ENCODE measurements around the gene MTG2. TPM values are rescaled to one million over a fixed set of nuclear protein-coding genes. Genes with fewer than 3 reads are reported as not detected.

Gene MTG2
- total RNA-seq, 1 experiment from 2014 or later, result 110 TPM

DNA sequence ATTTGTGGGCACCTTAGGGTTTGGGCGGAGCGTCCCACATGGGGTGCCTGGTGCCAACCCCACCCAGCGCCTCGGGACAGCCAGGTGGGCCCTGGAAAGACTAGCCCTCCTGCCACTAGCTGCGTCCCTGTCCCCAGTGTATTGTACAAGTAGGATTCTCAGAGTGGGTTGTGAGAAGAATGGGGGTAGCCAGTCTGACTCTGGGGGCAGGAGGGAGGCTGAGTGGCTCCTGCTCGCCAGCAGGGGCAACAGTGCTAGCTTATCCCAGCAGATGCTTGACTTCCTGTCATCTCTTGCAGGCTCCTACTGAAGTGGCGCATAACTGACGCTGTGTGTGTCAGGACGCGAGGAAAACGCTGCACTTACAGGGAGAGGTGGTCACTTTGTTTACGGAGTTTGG lies 49.0 kb upstream of the MTG2 start:
- TF ChIP-seq, protein P1, sequence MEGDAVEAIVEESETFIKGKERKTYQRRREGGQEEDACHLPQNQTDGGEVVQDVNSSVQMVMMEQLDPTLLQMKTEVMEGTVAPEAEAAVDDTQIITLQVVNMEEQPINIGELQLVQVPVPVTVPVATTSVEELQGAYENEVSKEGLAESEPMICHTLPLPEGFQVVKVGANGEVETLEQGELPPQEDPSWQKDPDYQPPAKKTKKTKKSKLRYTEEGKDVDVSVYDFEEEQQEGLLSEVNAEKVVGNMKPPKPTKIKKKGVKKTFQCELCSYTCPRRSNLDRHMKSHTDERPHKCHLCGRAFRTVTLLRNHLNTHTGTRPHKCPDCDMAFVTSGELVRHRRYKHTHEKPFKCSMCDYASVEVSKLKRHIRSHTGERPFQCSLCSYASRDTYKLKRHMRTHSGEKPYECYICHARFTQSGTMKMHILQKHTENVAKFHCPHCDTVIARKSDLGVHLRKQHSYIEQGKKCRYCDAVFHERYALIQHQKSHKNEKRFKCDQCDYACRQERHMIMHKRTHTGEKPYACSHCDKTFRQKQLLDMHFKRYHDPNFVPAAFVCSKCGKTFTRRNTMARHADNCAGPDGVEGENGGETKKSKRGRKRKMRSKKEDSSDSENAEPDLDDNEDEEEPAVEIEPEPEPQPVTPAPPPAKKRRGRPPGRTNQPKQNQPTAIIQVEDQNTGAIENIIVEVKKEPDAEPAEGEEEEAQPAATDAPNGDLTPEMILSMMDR (IDR thresholded peaks at IDR 0.05; ENCODE audit: insufficient read depth in 1 of 2, low read depth in 1 of 2, low read length in 1 of 2, severe bottlenecking in 1 of 2, unreplicated experiment in 1 of 2), result peak; percentile 24 to 47
- DNase-seq, result no peak
- Mint-ChIP-seq H3K36me3 (ENCODE audit: insufficient read depth, unreplicated experiment) (peaks cover 95% of the 10 kb centered on the region), H3K27ac (ENCODE audit: unreplicated experiment) (peak overlapping the region; percentile 3), H3K4me1 (ENCODE audit: low read depth, unreplicated experiment) (no peaks in the 10 kb centered on the region), H3K4me3 (ENCODE audit: unreplicated experiment) (no peak overlapping the region), H3K9me3 (ENCODE audit: unreplicated experiment) (no peaks in the 10 kb centered on the region), H3K27me3 (ENCODE audit: insufficient read depth, unreplicated experiment) (no peaks in the 10 kb centered on the region)
- Histone ChIP-seq H3K9me3 (no peaks in the 10 kb centered on the region), H3K4me3 (ENCODE audit: low read depth, low read length) (no peak overlapping the region), H3K27me3 (replicated peaks; ENCODE audit: control insufficient read depth, insufficient read depth, low read length) (no peaks in the 10 kb centered on the region), H3K4me1 (no peaks in the 10 kb centered on the region), H3K36me3 (ENCODE audit: control insufficient read depth, insufficient read depth, low read length) (peaks cover 17% of the 10 kb centered on the region)
- ChIA-PET POLR2A (interaction anchor here (0.5 kb wide), 1 partner anchor 43 kb away, joined by 3 read pairs; no protein-coding TSS in a partner anchor), CTCF (interaction anchor here (0.6 to 1.0 kb wide), 3 partner anchors 12 to 73 kb away, joined by 3 to 4 read pairs (median 3); no protein-coding TSS in a partner anchor)
- intact Hi-C loops (cut with micrococcal nuclease; ENCODE audit: unreplicated experiment), result no loop called here
- no TSS peak for BruUV-seq (replicated peaks)

DNA sequence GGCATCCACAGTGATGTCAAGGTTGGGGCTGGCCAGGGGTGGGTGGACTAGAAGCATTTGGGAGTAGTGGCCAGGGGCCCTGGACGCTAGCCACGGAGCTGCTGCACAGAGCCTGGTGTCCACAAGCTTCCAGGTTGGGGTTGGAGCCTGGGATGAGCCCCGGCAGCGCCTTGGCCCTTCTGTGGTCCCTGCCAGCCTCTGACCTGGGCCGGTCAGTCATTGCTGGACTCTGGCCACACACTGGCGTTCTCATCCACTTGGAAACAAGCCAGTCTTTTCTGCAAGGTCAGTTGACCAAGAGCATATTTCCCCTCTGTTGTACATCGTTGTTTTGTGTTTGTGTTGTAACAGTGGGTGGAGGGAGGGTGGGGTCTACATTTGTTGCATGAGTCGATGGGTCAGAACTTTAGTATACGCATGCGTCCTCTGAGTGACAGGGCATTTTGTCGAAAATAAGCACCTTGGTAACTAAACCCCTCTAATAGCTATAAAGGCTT lies 48.0 kb upstream of the MTG2 start:
- ChIA-PET CTCF (interaction anchor here (1.0 to 2.2 kb wide), 3 partner anchors 69 to 124 kb away, joined by 3 to 22 read pairs (median 8); partner anchors contain the start of gene TAF4), POLR2A (interaction anchor here (0.6 kb wide), 1 partner anchor 8 kb away, joined by 3 read pairs; no protein-coding TSS in a partner anchor)
- H3K9me3 ChIP-seq, result no peaks in the 10 kb centered on the region
- Mint-ChIP-seq H3K27ac (ENCODE audit: unreplicated experiment) (no peak overlapping the region), H3K4me1 (ENCODE audit: low read depth, unreplicated experiment) (no peaks in the 10 kb centered on the region), H3K36me3 (ENCODE audit: insufficient read depth, unreplicated experiment) (peaks cover 98% of the 10 kb centered on the region), H3K9me3 (ENCODE audit: unreplicated experiment) (no peaks in the 10 kb centered on the region), H3K4me3 (ENCODE audit: unreplicated experiment) (no peak overlapping the region), H3K27me3 (ENCODE audit: insufficient read depth, unreplicated experiment) (no peaks in the 10 kb centered on the region)
- TSS peak; percentile 20 for BruUV-seq (replicated peaks)
- H3K4me3 ChIP-seq (ENCODE audit: low read depth, low read length), result no peak overlapping the region
- no peaks in the 10 kb centered on the region for H3K4me1 ChIP-seq
- no peaks in the 10 kb centered on the region for H3K27me3 ChIP-seq (replicated peaks; ENCODE audit: control insufficient read depth, insufficient read depth, low read length)
- intact Hi-C loops (cut with micrococcal nuclease; ENCODE audit: unreplicated experiment), result no loop called here
- TF ChIP-seq, protein P1 (IDR thresholded peaks at IDR 0.05; ENCODE audit: insufficient read depth in 1 of 2, low read depth in 1 of 2, low read length in 1 of 2, severe bottlenecking in 1 of 2, unreplicated experiment in 1 of 2), result no peak
- DNase-seq, result no peak
- H3K36me3 ChIP-seq (ENCODE audit: control insufficient read depth, insufficient read depth, low read length), result peaks cover 19% of the 10 kb centered on the region

DNA sequence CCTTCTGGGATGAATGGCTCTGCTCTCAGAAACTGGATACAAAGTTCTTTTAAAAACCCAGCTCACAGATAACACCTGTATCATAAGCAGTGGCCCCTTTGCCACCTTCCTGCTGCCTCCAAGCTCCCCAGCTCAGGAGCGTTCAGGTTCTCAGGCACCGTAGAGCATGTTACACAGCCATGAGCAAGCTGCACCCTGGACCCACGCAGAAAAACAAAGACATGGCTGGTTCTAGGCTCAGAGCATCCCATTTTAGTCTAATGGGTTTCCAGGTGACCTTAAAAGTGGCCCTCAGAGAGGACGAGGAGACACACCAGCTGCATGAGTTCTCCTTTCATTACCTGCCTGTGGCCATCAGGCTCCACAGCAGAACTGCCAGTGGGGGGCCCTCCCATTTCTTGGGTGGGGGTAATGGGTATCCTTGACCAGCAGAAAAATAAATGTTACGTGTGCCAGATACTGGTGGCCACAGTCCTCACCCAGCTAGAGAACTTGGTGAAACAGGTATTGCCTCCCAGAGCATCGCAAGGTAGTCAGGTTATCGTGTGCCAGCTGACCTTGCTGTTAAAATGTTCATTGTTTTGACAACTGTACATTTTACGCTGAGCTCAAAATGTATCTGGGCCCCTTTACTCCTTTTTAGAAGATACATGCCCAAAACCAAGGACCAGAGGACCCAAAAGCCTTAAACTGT lies 47.1 kb upstream of the MTG2 start:
- Histone ChIP-seq H3K4me3 (ENCODE audit: low read depth, low read length) (no peak overlapping the region), H3K27me3 (replicated peaks; ENCODE audit: control insufficient read depth, insufficient read depth, low read length) (no peaks in the 10 kb centered on the region), H3K9me3 (no peaks in the 10 kb centered on the region), H3K36me3 (ENCODE audit: control insufficient read depth, insufficient read depth, low read length) (peaks cover 20% of the 10 kb centered on the region), H3K4me1 (peaks cover 2% of the 10 kb centered on the region; the same call in 1 of the 2 replicates)
- no peaks in the 10 kb centered on the region for H3K27me3 Mint-ChIP-seq (ENCODE audit: insufficient read depth, unreplicated experiment)
- TF ChIP-seq, protein P1 (IDR thresholded peaks at IDR 0.05; ENCODE audit: insufficient read depth in 1 of 2, low read depth in 1 of 2, low read length in 1 of 2, severe bottlenecking in 1 of 2, unreplicated experiment in 1 of 2), result no peak
- POLR2A ChIA-PET, result interaction anchor here (2.0 kb wide), 1 partner anchor 69 kb away, joined by 13 read pairs; the partner anchor contains the start of gene TAF4
- H3K4me3 Mint-ChIP-seq (ENCODE audit: unreplicated experiment), result no peak overlapping the region
- CTCF ChIA-PET, result interaction anchor here (0.7 to 2.2 kb wide), 4 partner anchors 9 to 125 kb away, joined by 3 to 22 read pairs (median 6); partner anchors contain the start of gene TAF4
- no peaks in the 10 kb centered on the region for H3K4me1 Mint-ChIP-seq (ENCODE audit: low read depth, unreplicated experiment)
- H3K27ac Mint-ChIP-seq (ENCODE audit: unreplicated experiment), result no peak overlapping the region
- intact Hi-C loops (cut with micrococcal nuclease; ENCODE audit: unreplicated experiment), result loop anchor here (1.0 to 2.0 kb wide), 3 partner anchors 13 to 124 kb away; partner anchors contain the start of gene LSM14B
- no TSS peak for BruUV-seq (replicated peaks)
- H3K36me3 Mint-ChIP-seq (ENCODE audit: insufficient read depth, unreplicated experiment), result peaks cover 98% of the 10 kb centered on the region
- H3K9me3 Mint-ChIP-seq (ENCODE audit: unreplicated experiment), result no peaks in the 10 kb centered on the region
- no peak for DNase-seq

Data from Caco-2 (cell line).